ENCODE measurements around the gene BCAS3.

Gene BCAS3

GRCh38 chr17:61345825-61346666 is 668.4 kb downstream of the BCAS3 start:
- no peak for DNase-seq (ENCODE audit: low read depth)
- TF ChIP-seq CTCF (IDR thresholded peaks at IDR 0.05; ENCODE audit: control insufficient read depth, insufficient read depth, low read depth, low read length, missing control alignments) = no peak

GRCh38 chr17:61349350-61349749 is 671.7 kb downstream of the BCAS3 start:
- H3K4me3 ChIP-seq (ENCODE audit: control insufficient read depth, low read depth, low read length) = no peak overlapping the region
- DNase-seq (ENCODE audit: low read depth) = no peak
- TF ChIP-seq CTCF (IDR thresholded peaks at IDR 0.05; ENCODE audit: control insufficient read depth, insufficient read depth, low read depth, low read length, missing control alignments) = peak; percentile 21

More at GRCh38 chr17:61345825-61346666, 668.4 kb downstream of the BCAS3 start:
- no peak overlapping the region for H3K4me3 ChIP-seq (ENCODE audit: control insufficient read depth, low read depth, low read length)

- H3K4me3 ChIP-seq (ENCODE audit: control insufficient read depth, low read depth, low read length) = no peak overlapping the region
- TF ChIP-seq CTCF (IDR thresholded peaks at IDR 0.05; ENCODE audit: control insufficient read depth, insufficient read depth, low read depth, low read length, missing control alignments) = no peak
- DNase-seq (ENCODE audit: low read depth) = no peak
Observed at GRCh38 chr17:61351745-61352407, 674.2 kb downstream of the BCAS3 start.

GRCh38 chr17:61352408-61352770 is 674.7 kb downstream of the BCAS3 start:
- TF ChIP-seq CTCF (IDR thresholded peaks at IDR 0.05; ENCODE audit: control insufficient read depth, insufficient read depth, low read depth, low read length, missing control alignments) = no peak
- no peak overlapping the region for H3K4me3 ChIP-seq (ENCODE audit: control insufficient read depth, low read depth, low read length)
- no peak for DNase-seq (ENCODE audit: low read depth)

GRCh38 chr17:61352781-61353491 is 675.3 kb downstream of the BCAS3 start:
- no peak for DNase-seq (ENCODE audit: low read depth)
- no peak overlapping the region for H3K4me3 ChIP-seq (ENCODE audit: control insufficient read depth, low read depth, low read length)
- no peak for TF ChIP-seq CTCF (IDR thresholded peaks at IDR 0.05; ENCODE audit: control insufficient read depth, insufficient read depth, low read depth, low read length, missing control alignments)

GRCh38 chr17:61353615-61354014 is 676.0 kb downstream of the BCAS3 start:
- TF ChIP-seq CTCF (IDR thresholded peaks at IDR 0.05; ENCODE audit: control insufficient read depth, insufficient read depth, low read depth, low read length, missing control alignments) = no peak
- no peak for DNase-seq (ENCODE audit: low read depth)
- H3K4me3 ChIP-seq (ENCODE audit: control insufficient read depth, low read depth, low read length) = no peak overlapping the region
